Measurements from ENCODE around the gene FHL1. TPM values are rescaled to one million over a fixed set of nuclear protein-coding genes. Genes with fewer than 3 reads are reported as not detected.

FHL1 gene
- total RNA-seq, 1 donor from 2014 or later: 161 TPM

- Mint-ChIP-seq H3K4me1 (ENCODE audit: low read depth, unreplicated experiment) (no peaks in the 10 kb centered on the region), H3K9me3 (ENCODE audit: unreplicated experiment) (no peaks in the 10 kb centered on the region), H3K27me3 (ENCODE audit: unreplicated experiment) (peaks cover 1% of the 10 kb centered on the region), H3K4me3 (ENCODE audit: unreplicated experiment) (no peak overlapping the region), H3K36me3 (ENCODE audit: unreplicated experiment) (no peaks in the 10 kb centered on the region), H3K27ac (ENCODE audit: unreplicated experiment) (no peak overlapping the region)
- no peak for DNase-seq
- TF ChIP-seq CTCF (IDR thresholded peaks at IDR 0.05; ENCODE audit: partially characterized antibody, unreplicated experiment): no peak
Measured at GRCh38 chrX:136112286-136112685, 35.0 kb upstream of the FHL1 start.

DNA sequence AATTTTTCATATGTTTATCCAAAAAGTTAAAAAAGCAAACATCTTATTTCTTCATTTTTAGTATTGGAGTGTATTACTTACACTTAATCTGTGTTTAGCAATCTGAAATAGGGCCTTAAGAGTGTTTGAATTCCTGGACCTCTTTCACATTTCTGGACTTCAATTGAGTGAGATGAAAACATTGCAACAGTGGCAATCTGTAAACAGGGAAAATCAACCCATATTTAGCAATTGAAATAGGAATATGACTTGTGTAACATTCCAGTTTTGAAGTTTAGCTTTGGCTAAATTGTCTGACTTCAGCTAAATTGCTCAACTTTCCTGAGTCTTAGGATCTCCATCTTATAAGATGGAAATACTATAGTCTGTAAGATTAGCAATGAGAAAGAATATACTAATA is 34.6 kb upstream of the FHL1 start:
- DNase-seq: no peak
- Mint-ChIP-seq H3K4me3 (ENCODE audit: unreplicated experiment) (no peak overlapping the region), H3K36me3 (ENCODE audit: unreplicated experiment) (no peaks in the 10 kb centered on the region), H3K9me3 (ENCODE audit: unreplicated experiment) (no peaks in the 10 kb centered on the region), H3K27me3 (ENCODE audit: unreplicated experiment) (peaks cover 1% of the 10 kb centered on the region), H3K27ac (ENCODE audit: unreplicated experiment) (no peak overlapping the region), H3K4me1 (ENCODE audit: low read depth, unreplicated experiment) (no peaks in the 10 kb centered on the region)
- no peak for TF ChIP-seq CTCF (IDR thresholded peaks at IDR 0.05; ENCODE audit: partially characterized antibody, unreplicated experiment)

- Mint-ChIP-seq H3K27me3 (ENCODE audit: unreplicated experiment) (no peaks in the 10 kb centered on the region), H3K36me3 (ENCODE audit: unreplicated experiment) (no peaks in the 10 kb centered on the region), H3K4me1 (ENCODE audit: low read depth, unreplicated experiment) (no peaks in the 10 kb centered on the region), H3K4me3 (ENCODE audit: unreplicated experiment) (no peak overlapping the region), H3K27ac (ENCODE audit: unreplicated experiment) (no peak overlapping the region), H3K9me3 (ENCODE audit: unreplicated experiment) (no peaks in the 10 kb centered on the region)
- no peak for DNase-seq
- no peak for TF ChIP-seq CTCF (IDR thresholded peaks at IDR 0.05; ENCODE audit: partially characterized antibody, unreplicated experiment)
Measured at GRCh38 chrX:136115126-136115903, 32.0 kb upstream of the FHL1 start.

- Mint-ChIP-seq H3K36me3 (ENCODE audit: unreplicated experiment) (no peaks in the 10 kb centered on the region), H3K9me3 (ENCODE audit: unreplicated experiment) (no peaks in the 10 kb centered on the region), H3K27me3 (ENCODE audit: unreplicated experiment) (no peaks in the 10 kb centered on the region), H3K4me3 (ENCODE audit: unreplicated experiment) (no peak overlapping the region), H3K27ac (ENCODE audit: unreplicated experiment) (no peak overlapping the region), H3K4me1 (ENCODE audit: low read depth, unreplicated experiment) (no peaks in the 10 kb centered on the region)
- no peak for TF ChIP-seq CTCF (IDR thresholded peaks at IDR 0.05; ENCODE audit: partially characterized antibody, unreplicated experiment)
- DNase-seq: no peak
Measured at GRCh38 chrX:136115904-136116297, 31.4 kb upstream of the FHL1 start.

- Mint-ChIP-seq H3K27me3 (ENCODE audit: unreplicated experiment) (no peaks in the 10 kb centered on the region), H3K36me3 (ENCODE audit: unreplicated experiment) (no peaks in the 10 kb centered on the region), H3K4me1 (ENCODE audit: low read depth, unreplicated experiment) (peaks cover 7% of the 10 kb centered on the region), H3K9me3 (ENCODE audit: unreplicated experiment) (peaks cover 2% of the 10 kb centered on the region), H3K4me3 (ENCODE audit: unreplicated experiment) (no peak overlapping the region), H3K27ac (ENCODE audit: unreplicated experiment) (no peak overlapping the region)
- DNase-seq: no peak
- no peak for TF ChIP-seq CTCF (IDR thresholded peaks at IDR 0.05; ENCODE audit: partially characterized antibody, unreplicated experiment)
Measured at GRCh38 chrX:136121788-136122187, 25.5 kb upstream of the FHL1 start.

Data from glutamatergic neuron (in vitro differentiated cells).